Muscle of leg (tissue), 11 donors: Measurements from ENCODE around the gene CA9. TPM values are rescaled to one million over a fixed set of nuclear protein-coding genes. Genes with fewer than 3 reads are reported as not detected.

Source experiments
- DNase-seq: peaks from one replicate; pipeline ENCODE4 v3.0.0; 2013
- H3K27ac ChIP-seq: one replicate; pipeline ENCODE4 v1.5.1; 2013; ENCODE audit warnings: mild to moderate bottlenecking, low read length, control low read depth
- H3K27me3 ChIP-seq: one replicate; pipeline ENCODE4 v1.6.1; 2013; ENCODE audit warnings: low read length; ENCODE audit not compliant: control insufficient read depth, insufficient read depth
- H3K36me3 ChIP-seq: one replicate; pipeline ENCODE4 v1.6.1; 2013; ENCODE audit warnings: low read length; ENCODE audit not compliant: control insufficient read depth, insufficient read depth
- H3K4me1 ChIP-seq: one replicate; pipeline ENCODE4 v1.6.1; 2013; ENCODE audit warnings: low read length; ENCODE audit not compliant: control insufficient read depth, insufficient read depth
- H3K4me3 ChIP-seq: one replicate; pipeline ENCODE4 v1.5.1; 2013; ENCODE audit warnings: low read length, control low read depth
- H3K9me3 ChIP-seq: replicated peaks from 2 replicates; pipeline ENCODE4 v1.6.1; 2013; ENCODE audit warnings: low read depth, low read length; ENCODE audit not compliant: control insufficient read depth
- WGBS: methylation state at CpG from one replicate; pipeline ENCODE4 v1.1.5; 2013; ENCODE audit warnings: missing lambda C conversion rate; ENCODE audit not compliant: insufficient coverage; 5-methylcytosine and 5-hydroxymethylcytosine counted together
- polyA plus RNA-seq, 8 donors: library from polyadenylated mRNA; unstranded; fragments of 120-200 nt; gene quantifications; one replicate each; pipeline versions ENCODE4 v1.2.1 to v1.2.3, GENCODE V29; 2013; ENCODE audit warnings: inconsistent platforms in 1 of 8, low replicate concordance in 1 of 8; ENCODE audit not compliant: insufficient read length in 8 of 8, insufficient read depth in 1 of 8
- total RNA-seq: library from RNA; stranded (reverse); fragments of 120-200 nt; gene quantifications from one replicate; pipeline ENCODE4 v1.2.4, GENCODE V29; 2013

CA9 gene
- total and polyA plus RNA-seq, 9 donors, result 0.49 to 2.4 (median 0.68) TPM

DNA sequence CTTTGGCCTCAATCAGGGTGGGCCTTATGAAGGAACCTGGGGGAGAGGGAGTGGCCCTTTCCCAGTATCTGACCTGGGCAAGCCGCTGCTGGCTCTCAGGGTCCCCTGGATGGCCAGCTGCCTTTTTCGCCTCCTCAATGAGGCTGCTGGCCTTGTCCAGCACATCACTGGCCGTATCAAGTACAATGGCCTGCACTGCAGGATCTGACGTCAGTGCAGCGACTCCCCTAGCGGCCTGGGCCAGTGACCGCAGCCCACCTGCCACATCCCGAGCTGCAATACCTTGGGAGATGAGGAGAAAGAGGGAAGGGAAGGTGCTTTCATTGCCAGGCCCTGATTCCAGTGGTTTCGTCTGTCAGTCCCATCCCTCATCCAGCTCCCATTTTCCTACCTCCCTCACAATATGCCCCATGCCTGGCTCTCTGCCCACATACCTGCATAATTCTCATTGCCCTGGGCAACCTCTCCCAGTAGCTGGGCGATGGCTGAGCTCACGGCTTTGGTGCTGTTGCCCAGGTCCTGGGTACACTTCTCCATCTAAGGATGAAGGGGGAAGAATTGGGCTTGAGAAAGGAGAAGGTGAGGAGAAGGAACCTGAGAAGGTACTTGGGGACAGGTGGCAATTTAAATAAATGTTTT lies 39.2 kb downstream of the CA9 start:
- no peak for DNase-seq
- Histone ChIP-seq H3K9me3 (no peaks in the 10 kb centered on the region), H3K4me3 (no peak overlapping the region), H3K4me1 (no peaks in the 10 kb centered on the region), H3K27ac (no peak overlapping the region), H3K27me3 (no peaks in the 10 kb centered on the region), H3K36me3 (peaks cover 83% of the 10 kb centered on the region)
- 82% methylated on average over 2 of the region's 11 CpGs for whole genome bisulfite sequencing

DNA sequence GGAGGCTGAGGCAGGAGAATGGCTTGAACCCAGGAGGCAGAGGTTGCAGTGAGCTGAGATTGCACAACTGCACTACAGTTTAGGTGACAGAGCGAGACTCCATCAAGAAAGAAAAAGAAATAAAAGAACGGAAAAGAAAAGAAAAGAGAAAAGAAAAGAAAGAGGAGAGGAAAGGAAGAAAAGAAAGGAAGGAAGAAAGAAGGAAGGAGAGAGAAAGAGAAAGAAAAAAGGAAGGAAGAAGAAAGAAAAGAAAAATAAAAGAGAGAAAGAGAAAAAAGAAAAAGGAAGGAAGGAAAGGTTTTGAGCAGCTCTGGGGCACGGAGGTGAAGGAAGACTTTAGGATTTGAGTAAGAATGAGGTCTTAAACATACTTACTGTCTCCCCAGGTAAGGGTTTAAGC lies 39.9 kb downstream of the CA9 start:
- DNase-seq, result no peak
- Histone ChIP-seq H3K36me3 (peaks cover 85% of the 10 kb centered on the region), H3K27me3 (no peaks in the 10 kb centered on the region), H3K4me3 (no peak overlapping the region), H3K27ac (no peak overlapping the region), H3K9me3 (no peaks in the 10 kb centered on the region), H3K4me1 (no peaks in the 10 kb centered on the region)
- WGBS, result 100% methylated on average over 1 of the region's 3 CpGs

DNA sequence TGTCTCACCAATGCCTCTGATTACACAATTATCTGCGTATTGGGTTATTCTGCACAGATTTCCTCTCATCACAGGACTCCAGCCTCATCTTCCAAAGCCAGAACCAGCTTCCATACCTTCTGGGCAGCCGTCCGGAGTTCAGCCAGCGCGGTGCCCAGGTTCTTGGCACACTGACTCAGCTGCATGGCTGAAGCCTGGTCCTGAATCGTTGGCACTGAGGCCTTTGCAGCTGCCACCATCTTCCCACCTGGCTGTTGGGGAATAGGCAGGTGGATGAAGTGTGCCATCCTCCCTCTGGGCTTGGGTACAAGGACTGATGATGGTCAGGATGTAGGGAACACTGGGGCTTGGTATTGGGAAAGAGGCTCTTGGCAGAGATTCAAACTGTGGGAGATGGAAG lies 40.4 kb downstream of the CA9 start:
- Histone ChIP-seq H3K36me3 (peaks cover 85% of the 10 kb centered on the region), H3K27me3 (no peaks in the 10 kb centered on the region), H3K4me1 (no peaks in the 10 kb centered on the region), H3K9me3 (no peaks in the 10 kb centered on the region), H3K4me3 (no peak overlapping the region), H3K27ac (no peak overlapping the region)
- DNase-seq, result no peak
- 90% methylated on average over 3 of the region's 6 CpGs for WGBS

DNA sequence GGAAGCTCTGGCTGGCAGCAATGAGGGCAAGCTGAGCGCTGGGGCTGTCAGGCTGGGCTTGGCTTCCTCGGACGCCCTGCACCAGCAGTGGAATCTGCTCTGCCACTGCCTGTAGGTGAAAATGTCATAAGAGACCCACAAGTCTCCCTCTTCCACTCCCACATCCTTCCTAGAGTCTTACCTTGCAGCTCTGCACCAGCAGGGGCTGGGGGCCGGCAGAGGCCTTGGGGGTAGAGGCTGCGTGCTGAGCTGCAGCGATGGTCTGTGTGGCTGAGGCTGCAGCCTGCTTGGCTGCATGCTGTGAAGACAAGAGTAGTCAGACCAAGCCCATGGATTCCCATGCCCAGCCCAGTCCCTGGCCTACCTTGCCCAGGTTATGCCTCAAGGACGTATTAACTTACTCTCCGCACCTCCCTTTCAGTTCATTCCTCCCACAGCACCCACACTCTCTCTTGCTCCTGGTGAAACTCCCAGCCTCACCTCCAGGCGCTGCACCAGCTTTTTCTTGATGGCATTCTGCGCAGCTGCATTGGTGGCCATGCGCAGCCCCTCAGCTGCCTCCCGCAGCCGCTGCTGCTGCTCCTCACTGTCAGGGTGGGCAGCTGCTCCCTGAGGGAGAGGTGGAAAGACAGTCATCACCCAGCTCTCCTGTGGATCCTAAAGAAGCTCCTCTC lies 41.0 kb downstream of the CA9 start:
- Histone ChIP-seq H3K27ac (no peak overlapping the region), H3K4me3 (no peak overlapping the region), H3K36me3 (peaks cover 88% of the 10 kb centered on the region), H3K9me3 (no peaks in the 10 kb centered on the region), H3K27me3 (no peaks in the 10 kb centered on the region), H3K4me1 (no peaks in the 10 kb centered on the region)
- WGBS, result 93% methylated on average over 6 of the region's 13 CpGs
- DNase-seq, result no peak

DNA sequence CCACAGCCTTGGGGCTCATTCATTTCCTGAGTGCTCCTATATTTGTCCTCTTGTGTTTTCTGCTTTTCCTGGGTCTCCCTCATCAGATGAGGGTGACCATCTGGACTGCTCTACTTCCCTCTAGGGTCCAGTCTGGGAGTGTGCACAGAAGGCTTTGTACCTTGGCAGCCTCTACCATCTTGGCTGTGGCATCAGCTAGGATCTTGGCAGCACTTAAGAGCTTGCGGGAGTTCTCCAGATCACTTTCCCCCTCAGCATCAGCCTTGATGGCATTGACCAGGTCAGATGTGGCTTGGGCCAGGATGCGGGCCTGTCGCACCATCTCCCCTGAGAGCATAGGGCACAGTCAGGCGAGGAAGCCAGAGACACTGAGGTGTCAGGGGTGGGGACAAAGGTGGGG lies 42.5 kb downstream of the CA9 start:
- 92% methylated on average over 4 of the region's 4 CpGs for WGBS
- H3K27ac ChIP-seq, result no peak overlapping the region
- H3K9me3 ChIP-seq, result no peaks in the 10 kb centered on the region
- no peaks in the 10 kb centered on the region for H3K27me3 ChIP-seq
- peaks cover 90% of the 10 kb centered on the region for H3K36me3 ChIP-seq
- H3K4me1 ChIP-seq, result no peaks in the 10 kb centered on the region
- H3K4me3 ChIP-seq, result no peak overlapping the region
- no peak for DNase-seq

DNA sequence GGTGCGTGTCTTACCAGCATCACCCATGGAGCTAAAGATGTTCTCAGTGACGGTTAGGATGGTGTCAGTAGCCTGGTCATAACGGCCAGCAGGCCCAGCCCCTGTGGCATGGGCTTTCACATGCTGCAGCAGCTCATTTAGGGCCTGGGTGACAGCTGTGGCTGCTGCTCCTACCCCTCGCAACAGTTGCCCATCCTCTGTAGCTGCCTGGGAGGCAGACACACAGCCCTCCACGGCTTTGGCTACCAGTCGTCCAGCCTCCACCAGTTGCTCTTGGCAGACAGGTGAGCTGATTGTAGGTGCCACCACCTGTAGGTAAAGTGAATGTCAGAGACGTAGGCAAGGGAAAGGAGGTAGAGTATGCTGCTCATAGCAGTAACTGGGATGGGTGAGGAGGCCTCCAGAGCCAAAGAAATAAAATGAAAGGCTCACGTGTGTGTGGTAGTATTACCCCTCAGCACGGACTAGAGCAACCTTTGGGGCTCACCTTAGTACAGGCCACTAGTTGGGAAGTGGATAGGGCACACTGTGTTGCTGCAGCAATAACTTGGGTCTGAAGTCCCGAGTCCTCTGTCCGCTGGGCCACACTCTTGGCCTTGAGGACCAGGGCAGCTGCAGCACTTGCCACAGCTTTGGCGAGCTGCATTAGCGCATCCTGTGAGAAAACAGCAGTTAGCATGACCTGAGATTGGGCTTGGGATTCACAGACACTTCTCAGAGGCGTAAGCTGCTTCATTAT lies 43.6 kb downstream of the CA9 start:
- Histone ChIP-seq H3K27me3 (no peaks in the 10 kb centered on the region), H3K27ac (no peak overlapping the region), H3K9me3 (no peaks in the 10 kb centered on the region), H3K4me1 (no peaks in the 10 kb centered on the region), H3K4me3 (no peak overlapping the region), H3K36me3 (peaks cover 91% of the 10 kb centered on the region)
- WGBS, result 96% methylated on average over 14 of the region's 14 CpGs
- DNase-seq, result no peak

DNA sequence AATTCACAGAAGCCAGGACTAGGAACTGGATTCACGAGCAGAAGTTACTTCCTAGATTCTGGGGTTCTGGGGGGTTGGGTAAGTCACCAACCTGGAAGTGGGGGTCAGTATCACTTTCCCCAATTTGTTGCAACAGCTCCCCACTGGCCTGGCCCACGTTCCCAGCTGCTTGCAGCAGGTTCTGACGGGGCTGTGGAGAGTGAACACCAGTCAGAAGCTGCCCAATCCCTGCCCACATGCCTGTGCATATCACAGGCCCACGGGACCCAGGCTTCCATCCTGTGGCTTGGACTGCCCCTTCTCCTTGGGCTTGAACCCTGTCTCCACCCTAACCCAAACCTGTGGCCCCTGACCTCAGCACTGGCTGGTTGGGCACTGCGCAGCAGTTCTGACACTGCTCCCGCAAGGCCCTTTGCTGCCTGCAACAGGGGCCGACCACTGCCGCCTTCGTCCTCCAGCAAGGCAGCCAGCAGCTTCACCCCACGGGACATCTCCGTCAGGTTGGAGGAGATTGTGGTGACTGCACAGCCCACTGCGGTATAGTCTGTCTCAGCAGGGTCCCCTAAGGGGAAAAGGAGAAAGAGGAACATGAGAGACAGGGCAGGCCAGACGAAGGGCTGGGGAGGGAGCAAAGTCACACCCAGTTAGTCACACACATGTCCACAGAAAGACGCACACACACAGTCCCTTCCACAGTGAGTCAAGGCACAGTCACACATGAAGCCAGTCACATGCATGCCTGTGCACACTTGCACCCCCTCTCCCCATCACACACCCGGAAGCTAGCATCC lies 45.2 kb downstream of the CA9 start:
- no peaks in the 10 kb centered on the region for H3K9me3 ChIP-seq
- H3K4me1 ChIP-seq, result no peaks in the 10 kb centered on the region
- H3K4me3 ChIP-seq, result no peak overlapping the region
- H3K27me3 ChIP-seq, result no peaks in the 10 kb centered on the region
- DNase-seq, result no peak
- no peak overlapping the region for H3K27ac ChIP-seq
- WGBS, result 92% methylated on average over 12 of the region's 15 CpGs
- peaks cover 92% of the 10 kb centered on the region for H3K36me3 ChIP-seq

DNA sequence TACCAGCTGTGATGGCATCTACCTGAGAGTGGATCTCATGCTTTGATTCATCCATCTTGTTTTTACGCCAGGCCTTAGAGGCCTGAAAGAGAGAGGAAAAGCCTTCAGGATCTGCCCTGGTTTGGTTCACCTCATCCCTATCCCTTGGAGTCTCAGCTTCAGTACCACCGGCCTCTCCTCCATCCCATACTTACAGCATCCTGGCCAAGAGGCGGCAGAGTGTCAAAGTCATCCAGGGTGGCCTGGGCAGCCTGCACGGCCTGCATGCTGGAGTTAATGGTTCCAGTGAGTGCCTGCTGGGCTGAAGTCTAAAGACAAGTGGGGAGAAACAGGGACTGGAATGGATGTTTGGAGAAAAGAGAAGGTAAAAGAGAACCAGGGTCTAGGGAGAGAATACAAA lies 45.8 kb downstream of the CA9 start:
- no peaks in the 10 kb centered on the region for H3K9me3 ChIP-seq
- H3K4me1 ChIP-seq, result no peaks in the 10 kb centered on the region
- no peak for DNase-seq
- no peaks in the 10 kb centered on the region for H3K27me3 ChIP-seq
- no peak overlapping the region for H3K4me3 ChIP-seq
- 92% methylated on average over 2 of the region's 4 CpGs for WGBS
- H3K36me3 ChIP-seq, result peaks cover 92% of the 10 kb centered on the region
- no peak overlapping the region for H3K27ac ChIP-seq

DNA sequence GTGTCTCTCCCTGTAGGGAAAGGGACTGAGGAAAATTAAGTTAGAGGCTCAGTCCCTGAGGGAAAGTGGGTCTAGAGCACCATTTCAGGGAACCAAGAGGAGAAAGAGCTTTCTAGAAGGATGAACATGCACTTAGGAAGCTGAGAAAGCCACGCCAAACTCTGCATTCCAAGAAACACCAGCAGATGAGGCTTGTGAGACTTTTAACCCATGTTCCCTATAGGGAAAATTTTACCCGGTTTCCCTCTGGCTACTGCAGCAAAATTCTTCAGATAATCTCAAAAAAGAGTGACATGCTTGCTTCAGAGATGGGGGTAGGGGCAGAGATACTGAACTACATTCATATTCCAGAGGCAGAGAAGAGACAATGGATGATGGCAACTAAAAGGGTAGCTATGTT lies 49.7 kb downstream of the CA9 start:
- no peak overlapping the region for H3K27ac ChIP-seq
- H3K36me3 ChIP-seq, result peaks cover 86% of the 10 kb centered on the region
- H3K4me3 ChIP-seq, result no peak overlapping the region
- DNase-seq, result no peak
- H3K9me3 ChIP-seq, result no peaks in the 10 kb centered on the region
- WGBS, result no CpG with 5 or more reads among the region's 2 CpGs
- no peaks in the 10 kb centered on the region for H3K27me3 ChIP-seq
- peaks cover 21% of the 10 kb centered on the region for H3K4me1 ChIP-seq

DNA sequence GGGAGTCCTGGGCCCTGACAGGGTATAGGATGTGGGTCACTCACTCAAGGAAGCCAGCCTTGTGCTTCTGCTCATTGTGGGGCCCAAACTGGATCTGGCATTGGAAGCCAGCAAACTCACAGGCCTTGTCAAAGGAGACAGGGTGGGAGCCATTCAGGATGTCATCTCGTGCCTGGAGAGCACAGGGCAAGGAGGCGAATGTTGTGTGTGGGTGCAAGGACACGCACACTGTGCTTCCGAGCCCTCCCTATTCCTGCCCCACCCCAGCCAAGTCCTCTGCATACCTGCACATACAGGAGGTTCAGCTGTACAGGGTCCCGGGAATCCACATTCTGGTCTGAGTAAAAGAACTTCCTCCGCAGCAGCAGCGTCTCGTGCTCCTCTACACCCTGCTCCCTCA lies 50.2 kb downstream of the CA9 start:
- Histone ChIP-seq H3K27me3 (no peaks in the 10 kb centered on the region), H3K4me3 (no peak overlapping the region), H3K9me3 (no peaks in the 10 kb centered on the region), H3K4me1 (peaks cover 25% of the 10 kb centered on the region), H3K27ac (no peak overlapping the region), H3K36me3 (peaks cover 81% of the 10 kb centered on the region)
- no peak for DNase-seq
- WGBS, result 91% methylated on average over 4 of the region's 8 CpGs
